Muscle of leg (tissue), 11 donors: Measurements from ENCODE around the gene WDR1. TPM values are rescaled to one million over a fixed set of nuclear protein-coding genes. Genes with fewer than 3 reads are reported as not detected.

Source experiments
- DNase-seq: peaks from one replicate; pipeline ENCODE4 v3.0.0; 2013
- H3K27ac ChIP-seq: one replicate; pipeline ENCODE4 v1.5.1; 2013; ENCODE audit warnings: mild to moderate bottlenecking, low read length, control low read depth
- H3K27me3 ChIP-seq: one replicate; pipeline ENCODE4 v1.6.1; 2013; ENCODE audit warnings: low read length; ENCODE audit not compliant: control insufficient read depth, insufficient read depth
- H3K36me3 ChIP-seq: one replicate; pipeline ENCODE4 v1.6.1; 2013; ENCODE audit warnings: low read length; ENCODE audit not compliant: control insufficient read depth, insufficient read depth
- H3K4me1 ChIP-seq: one replicate; pipeline ENCODE4 v1.6.1; 2013; ENCODE audit warnings: low read length; ENCODE audit not compliant: control insufficient read depth, insufficient read depth
- H3K4me3 ChIP-seq: one replicate; pipeline ENCODE4 v1.5.1; 2013; ENCODE audit warnings: low read length, control low read depth
- H3K9me3 ChIP-seq: replicated peaks from 2 replicates; pipeline ENCODE4 v1.6.1; 2013; ENCODE audit warnings: low read depth, low read length; ENCODE audit not compliant: control insufficient read depth
- WGBS: methylation state at CpG from one replicate; pipeline ENCODE4 v1.1.5; 2013; ENCODE audit warnings: missing lambda C conversion rate; ENCODE audit not compliant: insufficient coverage; 5-methylcytosine and 5-hydroxymethylcytosine counted together
- polyA plus RNA-seq, 8 donors: library from polyadenylated mRNA; unstranded; fragments of 120-200 nt; gene quantifications; one replicate each; pipeline versions ENCODE4 v1.2.1 to v1.2.3, GENCODE V29; 2013; ENCODE audit warnings: inconsistent platforms in 1 of 8, low replicate concordance in 1 of 8; ENCODE audit not compliant: insufficient read length in 8 of 8, insufficient read depth in 1 of 8
- total RNA-seq: library from RNA; stranded (reverse); fragments of 120-200 nt; gene quantifications from one replicate; pipeline ENCODE4 v1.2.4, GENCODE V29; 2013

The WDR1 gene
- total and polyA plus RNA-seq, 9 donors: 97.0 to 178 (median 152) TPM

DNA sequence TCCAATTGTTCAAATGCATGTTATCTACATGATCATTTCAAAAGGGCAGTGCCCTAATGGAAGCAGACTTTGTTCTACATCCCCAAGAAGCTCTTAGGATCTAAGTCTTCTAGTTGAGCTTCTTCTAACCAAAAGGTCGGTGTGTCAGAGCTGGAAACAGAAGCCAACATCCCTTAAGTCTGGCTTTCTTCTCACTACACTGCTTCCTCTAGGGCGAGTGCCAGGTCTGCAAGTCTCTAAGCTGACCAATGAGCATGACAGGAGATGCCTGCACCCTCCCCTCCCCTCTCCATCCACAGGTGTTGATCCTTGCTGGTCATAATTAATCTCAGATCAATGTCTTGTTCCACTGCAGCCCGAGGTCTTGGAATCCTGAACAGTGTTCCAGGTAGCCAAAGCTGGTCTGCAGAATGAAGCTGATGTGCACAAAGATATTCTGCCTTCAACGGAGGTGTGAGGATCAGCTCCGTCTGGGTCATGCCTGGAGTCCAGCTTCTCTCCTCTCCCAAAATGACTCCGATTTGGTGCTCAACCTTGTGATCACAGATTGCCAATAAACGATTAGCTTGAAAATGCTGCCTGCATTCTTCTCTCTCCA, 44.1 kb downstream of the WDR1 start:
- Histone ChIP-seq H3K4me3 (no peak overlapping the region), H3K27ac (no peak overlapping the region), H3K27me3 (no peaks in the 10 kb centered on the region), H3K36me3 (peaks cover 56% of the 10 kb centered on the region), H3K9me3 (no peaks in the 10 kb centered on the region), H3K4me1 (no peaks in the 10 kb centered on the region)
- DNase-seq: no peak
- 64% methylated on average over 5 of the region's 7 CpGs for WGBS

GRCh38 chr4:10069075-10069642, 47.4 kb downstream of the WDR1 start:
- no peaks in the 10 kb centered on the region for H3K9me3 ChIP-seq
- 78% methylated on average over 9 of the region's 12 CpGs for WGBS

GRCh38 chr4:10066670-10067651, 49.6 kb downstream of the WDR1 start:
- Histone ChIP-seq H3K27me3 (no peaks in the 10 kb centered on the region), H3K4me3 (no peak overlapping the region), H3K4me1 (peaks cover 6% of the 10 kb centered on the region), H3K9me3 (no peaks in the 10 kb centered on the region), H3K27ac (no peak overlapping the region), H3K36me3 (peaks cover 15% of the 10 kb centered on the region)
- 92% methylated on average over 7 of the region's 15 CpGs for WGBS
- no peak for DNase-seq

More at GRCh38 chr4:10069075-10069642, 47.4 kb downstream of the WDR1 start:
- Histone ChIP-seq H3K4me3 (no peak overlapping the region), H3K4me1 (no peaks in the 10 kb centered on the region), H3K27me3 (no peaks in the 10 kb centered on the region), H3K27ac (no peak overlapping the region), H3K36me3 (peaks cover 30% of the 10 kb centered on the region)
- DNase-seq: no peak

- Histone ChIP-seq H3K27ac (no peak overlapping the region), H3K4me3 (no peak overlapping the region), H3K36me3 (peaks cover 14% of the 10 kb centered on the region), H3K4me1 (peaks cover 6% of the 10 kb centered on the region), H3K27me3 (no peaks in the 10 kb centered on the region), H3K9me3 (no peaks in the 10 kb centered on the region)
- no peak for DNase-seq
- WGBS: no CpG with 5 or more reads among the region's 2 CpGs
Observed at GRCh38 chr4:10066206-10066605, 50.4 kb downstream of the WDR1 start.

- DNase-seq: peak; percentile 78
- H3K27ac ChIP-seq: no peak overlapping the region
- 25% methylated on average over 4 of the region's 9 CpGs for WGBS
- H3K27me3 ChIP-seq: no peaks in the 10 kb centered on the region
- no peak overlapping the region for H3K4me3 ChIP-seq
- H3K4me1 ChIP-seq: peaks cover 6% of the 10 kb centered on the region
- peaks cover 2% of the 10 kb centered on the region for H3K9me3 ChIP-seq
- H3K36me3 ChIP-seq: peaks cover 6% of the 10 kb centered on the region
Observed at GRCh38 chr4:10063544-10064300, 52.9 kb downstream of the WDR1 start.

DNA sequence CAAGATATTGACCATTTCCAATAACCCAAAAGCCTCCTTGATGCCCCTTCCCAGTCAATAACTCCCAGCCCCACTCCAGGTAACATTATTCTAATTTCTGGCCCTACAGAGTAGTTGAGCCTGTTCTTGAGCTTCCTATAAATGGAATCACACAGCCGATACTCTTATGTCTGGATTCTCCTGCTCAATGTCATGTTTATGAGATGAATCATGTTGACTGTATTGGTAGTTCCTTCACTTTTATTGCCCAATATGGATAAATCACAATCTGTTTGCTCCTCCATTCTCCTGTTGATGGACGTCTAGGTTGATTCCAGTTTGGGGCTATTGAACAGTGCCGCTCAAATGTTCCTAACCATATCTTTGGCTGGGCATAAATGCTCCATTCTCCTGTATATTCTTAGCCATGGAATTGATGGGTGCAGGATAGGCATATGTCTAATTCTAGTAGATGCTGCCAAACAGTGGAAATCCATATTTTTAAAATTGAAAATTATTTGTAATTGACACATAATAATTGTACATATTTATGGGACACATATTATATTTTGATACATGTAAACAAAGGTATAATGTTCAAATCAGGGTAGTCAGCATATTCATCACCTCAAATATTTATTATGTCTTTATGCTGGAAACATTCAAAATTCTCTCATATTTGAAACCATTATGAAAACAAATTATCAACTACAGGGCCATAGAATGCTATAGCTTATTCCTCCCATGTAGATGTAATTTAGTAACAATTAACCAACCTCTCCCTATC, 54.8 kb downstream of the WDR1 start:
- Histone ChIP-seq H3K27ac (no peak overlapping the region), H3K27me3 (no peaks in the 10 kb centered on the region), H3K36me3 (peaks cover 3% of the 10 kb centered on the region), H3K4me1 (peaks cover 6% of the 10 kb centered on the region), H3K9me3 (peaks cover 2% of the 10 kb centered on the region), H3K4me3 (no peak overlapping the region)
- WGBS: no CpG with 5 or more reads among the region's 3 CpGs
- DNase-seq: no peak

DNA sequence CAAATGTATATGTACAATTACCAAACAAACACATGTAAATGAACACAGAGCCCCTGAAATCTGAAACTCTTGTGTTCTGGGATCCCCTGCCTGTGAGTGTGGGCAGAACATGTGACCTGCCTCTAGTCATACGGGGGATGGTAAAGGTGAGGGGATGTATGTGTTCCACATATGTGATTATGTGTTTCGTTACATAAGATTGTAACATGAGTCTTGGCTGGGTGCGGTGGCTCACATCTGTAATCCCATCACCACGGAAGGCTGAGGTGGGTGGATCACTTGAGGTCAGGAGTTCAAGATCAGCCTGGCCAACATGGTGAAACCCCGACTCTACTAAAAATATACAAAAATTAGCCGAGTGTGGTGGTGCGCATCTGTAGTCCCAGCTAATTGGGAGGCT, 58.2 kb downstream of the WDR1 start:
- Histone ChIP-seq H3K36me3 (no peaks in the 10 kb centered on the region), H3K27ac (no peak overlapping the region), H3K27me3 (no peaks in the 10 kb centered on the region), H3K4me1 (peaks cover 4% of the 10 kb centered on the region), H3K9me3 (peaks cover 2% of the 10 kb centered on the region), H3K4me3 (no peak overlapping the region)
- DNase-seq: no peak
- WGBS: 91% methylated on average over 4 of the region's 7 CpGs

DNA sequence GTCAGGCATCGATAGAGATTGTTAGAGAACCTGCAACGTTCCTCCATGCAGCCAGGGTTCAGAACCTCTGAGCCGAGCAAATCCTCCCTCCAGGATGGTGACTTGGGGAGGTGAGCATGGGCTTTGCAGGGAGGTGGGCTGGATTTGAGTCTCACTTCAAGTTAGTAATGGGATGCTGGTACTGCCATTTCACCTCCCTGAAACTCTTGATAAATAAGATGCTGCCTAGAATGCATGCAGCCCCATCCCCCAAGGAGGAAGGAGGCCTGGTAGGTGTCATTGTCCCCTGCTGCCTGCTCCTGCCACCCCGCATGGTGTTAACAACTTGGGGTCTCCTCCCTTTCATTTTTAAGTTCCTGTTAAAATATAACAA, 59.6 kb downstream of the WDR1 start:
- 78% methylated on average over 1 of the region's 4 CpGs for WGBS
- Histone ChIP-seq H3K4me1 (peaks cover 3% of the 10 kb centered on the region), H3K27me3 (no peaks in the 10 kb centered on the region), H3K9me3 (peaks cover 2% of the 10 kb centered on the region), H3K4me3 (no peak overlapping the region), H3K27ac (no peak overlapping the region), H3K36me3 (no peaks in the 10 kb centered on the region)
- DNase-seq: no peak

DNA sequence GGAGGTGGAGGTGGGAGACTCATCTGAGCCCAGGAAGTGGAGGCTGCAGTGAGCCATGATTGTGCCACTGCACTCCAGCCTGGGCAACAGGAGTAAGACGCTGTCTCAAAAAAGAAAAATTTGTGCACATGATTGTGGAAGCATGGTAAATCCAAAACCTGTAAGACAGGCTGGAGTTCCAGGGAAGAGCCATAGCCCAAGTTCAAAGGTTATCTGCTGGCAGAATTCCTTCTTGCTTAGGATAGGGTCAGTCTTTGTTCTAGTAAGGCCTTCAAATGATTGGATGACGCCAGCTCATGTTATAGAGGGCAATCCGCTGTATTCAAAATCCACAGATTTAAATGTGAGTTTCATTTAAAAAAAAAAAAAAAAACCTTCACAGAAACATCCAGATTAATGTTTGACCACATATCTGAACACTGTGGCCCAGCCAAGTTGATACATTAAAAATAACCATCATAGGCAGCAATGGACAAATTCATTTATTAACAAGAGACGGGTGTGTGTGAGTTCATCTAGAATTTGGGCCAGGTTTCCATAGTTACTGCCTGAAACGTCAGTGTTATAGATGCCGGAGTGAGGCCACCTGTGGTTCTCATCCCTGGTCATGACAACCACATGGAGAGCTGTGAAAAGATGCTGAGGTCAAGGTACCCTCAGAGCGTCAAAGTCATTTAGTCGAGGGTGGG, 60.1 kb downstream of the WDR1 start:
- Histone ChIP-seq H3K4me3 (no peak overlapping the region), H3K27me3 (no peaks in the 10 kb centered on the region), H3K27ac (no peak overlapping the region), H3K4me1 (peaks cover 3% of the 10 kb centered on the region), H3K36me3 (no peaks in the 10 kb centered on the region), H3K9me3 (peaks cover 2% of the 10 kb centered on the region)
- 64% methylated on average over 5 of the region's 8 CpGs for WGBS
- no peak for DNase-seq
